NCI-H128 (cell line): ENCODE data around the gene ALPP.
"Not testable (repeated sequence)": the region's sequence is repeated elsewhere in the genome, so short reads cannot be mapped to it uniquely, and the experiment has no call there.

ENCODE experiments used
- DNase-seq: peaks from one replicate; lab custom pipeline; 2025; ENCODE audit not compliant: unreplicated experiment; lab: John Stamatoyannopoulos, UW

ALPP gene

GRCh38 chr2:232378735-232379151, at the start of gene ALPP:
Gene ALPP, plus strand, starts transcription at chr2:232378751. Its CDS starts 52 bp downstream, at chr2:232378803.
- not testable (repeated sequence) for DNase-seq

- no peak for DNase-seq
These were observed 48.9 kb upstream of the ALPP start for GRCh38 chr2:232329716-232330067.

GRCh38 chr2:232330068-232330999, 48.2 kb upstream of the ALPP start:
- DNase-seq, result no peak

- not testable (repeated sequence) for DNase-seq
These were observed 47.5 kb upstream of the ALPP start for GRCh38 chr2:232331061-232331460.

- DNase-seq, result not testable (repeated sequence)
These were observed 46.9 kb upstream of the ALPP start for GRCh38 chr2:232331641-232332040.

- not testable (repeated sequence) for DNase-seq
These were observed 46.2 kb upstream of the ALPP start for GRCh38 chr2:232332244-232332939.

GRCh38 chr2:232332940-232333259, 45.7 kb upstream of the ALPP start:
- DNase-seq, result no peak

- DNase-seq, result no peak
These were observed 45.0 kb upstream of the ALPP start for GRCh38 chr2:232333361-232334135.

GRCh38 chr2:232334136-232334884, 44.2 kb upstream of the ALPP start:
- DNase-seq, result not testable (repeated sequence)

- not testable (repeated sequence) for DNase-seq
These were observed 43.7 kb upstream of the ALPP start for GRCh38 chr2:232334885-232335205.

GRCh38 chr2:232335206-232335858, 43.2 kb upstream of the ALPP start:
- not testable (repeated sequence) for DNase-seq

GRCh38 chr2:232335859-232336215, 42.7 kb upstream of the ALPP start:
- DNase-seq, result no peak

GRCh38 chr2:232336241-232336736, 42.3 kb upstream of the ALPP start:
- DNase-seq, result no peak

GRCh38 chr2:232336981-232337720, 41.4 kb upstream of the ALPP start:
- DNase-seq, result no peak

GRCh38 chr2:232338094-232338758, 40.3 kb upstream of the ALPP start:
- not testable (repeated sequence) for DNase-seq

GRCh38 chr2:232338759-232339106, 39.8 kb upstream of the ALPP start:
- no peak for DNase-seq

- DNase-seq, result no peak
These were observed 39.1 kb upstream of the ALPP start for GRCh38 chr2:232339121-232340081.
